Activated T-cell treated with anti-CD3 and anti-CD28 coated beads for 48 hours (primary cell): ENCODE data around the gene MBNL2.

Experiments used
- DNase-seq: peaks from one replicate; pipeline ENCODE4 v3.0.0-alpha.2; 2020; ENCODE audit warnings: low read depth

MBNL2 gene

DNA sequence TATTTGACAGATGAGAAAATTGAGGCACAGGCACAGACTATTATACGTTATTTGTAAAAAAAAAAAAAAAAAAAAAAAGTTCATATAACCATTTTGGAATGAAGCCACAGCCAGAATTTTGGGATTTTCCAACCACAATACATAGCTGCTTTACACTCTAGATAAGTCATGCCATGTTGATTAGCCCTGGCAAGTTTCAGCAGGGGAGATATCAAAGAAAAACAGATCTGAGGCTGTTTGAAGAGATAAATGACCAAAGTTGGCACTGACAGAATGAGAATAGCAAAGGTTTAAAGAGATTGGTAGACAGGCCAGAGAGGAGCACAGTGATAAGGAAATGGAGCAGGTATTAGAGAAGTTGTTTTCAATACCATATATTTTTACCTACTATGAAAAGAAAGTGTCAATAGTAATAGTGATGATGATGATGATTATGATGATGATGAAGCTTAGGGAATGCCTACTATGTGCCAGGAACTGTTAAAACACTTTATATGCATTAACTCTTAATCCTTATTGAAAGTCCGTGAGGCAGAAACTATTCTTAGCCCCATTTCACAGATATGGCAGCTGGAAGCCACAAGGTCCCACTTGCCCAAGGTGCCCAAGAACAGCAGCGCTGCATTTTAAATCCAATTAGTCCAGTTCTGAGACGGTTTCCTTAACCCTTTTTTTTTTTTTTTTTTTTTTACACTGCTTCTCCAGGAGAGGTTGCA lies 105.5 kb downstream of the MBNL2 start:
- DNase-seq: no peak

- no peak for DNase-seq
These were observed 106.2 kb downstream of the MBNL2 start for GRCh38 chr13:97328222-97328790.

GRCh38 chr13:97329331-97329730 lies 107.2 kb downstream of the MBNL2 start:
- no peak for DNase-seq

DNA sequence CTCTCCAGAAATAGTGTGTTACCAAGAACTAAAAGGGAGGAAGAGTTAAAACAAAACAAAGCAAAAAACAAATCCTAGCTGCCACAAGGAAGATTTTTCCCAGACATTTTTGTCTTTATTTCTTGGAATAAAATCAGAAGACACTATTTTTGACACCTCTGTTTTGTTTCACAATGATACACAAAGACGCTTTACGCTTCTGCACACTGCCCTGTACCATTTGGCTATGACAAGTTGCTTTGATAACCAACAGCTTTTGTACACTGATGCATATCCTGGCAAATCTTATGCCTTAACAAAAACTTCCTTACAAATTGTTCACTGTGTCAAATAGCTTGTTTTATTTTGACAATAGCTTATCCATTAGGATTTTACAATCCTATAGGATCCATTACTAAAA lies 108.3 kb downstream of the MBNL2 start:
- DNase-seq: no peak

DNA sequence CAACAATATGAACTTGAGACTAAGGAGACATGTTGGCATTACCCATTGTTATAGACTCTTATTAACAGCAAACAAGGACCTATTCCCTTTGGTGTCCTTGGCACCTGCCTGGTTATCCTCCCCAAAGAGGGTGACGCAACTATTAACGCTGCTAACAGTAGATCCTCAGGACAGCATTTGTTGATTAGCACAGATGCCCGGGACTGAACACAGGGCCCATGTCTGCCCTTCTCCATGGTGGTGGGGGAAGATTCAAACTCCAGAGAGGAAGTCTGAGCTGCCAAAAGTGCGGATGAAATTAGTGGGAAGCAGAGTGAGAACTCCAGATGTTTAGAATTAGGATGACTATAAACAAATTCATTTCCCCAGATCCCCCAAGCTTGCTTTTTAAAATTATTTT lies 110.6 kb downstream of the MBNL2 start:
- DNase-seq: no peak

DNA sequence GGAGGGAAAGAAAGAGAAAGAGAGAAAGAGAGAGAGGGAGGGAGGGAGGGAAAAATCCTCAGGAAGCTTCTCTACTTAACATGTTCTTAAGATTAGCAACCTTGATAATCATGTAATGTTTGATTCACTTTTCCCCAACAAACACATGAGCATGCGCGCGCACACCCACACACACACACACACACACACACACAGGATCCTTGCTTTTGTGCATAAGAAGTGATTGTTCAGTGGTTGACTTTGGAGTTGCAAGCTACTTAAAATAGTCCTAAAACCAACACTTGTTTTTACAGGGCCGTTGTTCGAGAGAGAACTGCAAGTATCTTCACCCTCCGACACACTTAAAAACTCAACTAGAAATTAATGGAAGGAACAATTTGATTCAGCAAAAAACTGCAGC lies 111.8 kb downstream of the MBNL2 start:
- DNase-seq: no peak

GRCh38 chr13:97334690-97335089 lies 112.6 kb downstream of the MBNL2 start:
- no peak for DNase-seq

- no peak for DNase-seq
These were observed 113.5 kb downstream of the MBNL2 start for GRCh38 chr13:97335488-97336134.

GRCh38 chr13:97337985-97338499 lies 115.9 kb downstream of the MBNL2 start:
- DNase-seq: no peak

DNA sequence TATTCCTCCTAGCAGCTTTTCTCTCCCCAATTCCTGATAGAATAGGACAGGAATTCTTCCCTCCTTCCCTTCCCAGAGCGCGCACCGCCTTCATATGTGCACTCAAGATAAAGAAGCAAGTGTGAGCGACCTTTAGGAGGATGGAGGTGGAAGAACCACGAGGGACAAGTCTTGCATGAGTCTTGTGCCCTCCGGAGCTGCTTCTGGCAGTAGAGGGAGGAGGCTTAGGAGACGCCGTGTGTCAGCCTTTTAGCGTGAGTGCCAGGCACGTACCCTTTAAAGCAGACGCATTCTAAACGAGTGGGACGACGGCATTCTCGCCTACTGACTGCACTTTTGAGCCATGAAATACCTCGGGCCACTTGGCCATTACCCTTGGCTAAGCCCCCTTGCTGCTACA lies 116.4 kb downstream of the MBNL2 start:
- no peak for DNase-seq

GRCh38 chr13:97339019-97339987 lies 117.2 kb downstream of the MBNL2 start:
- no peak for DNase-seq

- no peak for DNase-seq
These were observed 118.0 kb downstream of the MBNL2 start for GRCh38 chr13:97339988-97340749.

DNA sequence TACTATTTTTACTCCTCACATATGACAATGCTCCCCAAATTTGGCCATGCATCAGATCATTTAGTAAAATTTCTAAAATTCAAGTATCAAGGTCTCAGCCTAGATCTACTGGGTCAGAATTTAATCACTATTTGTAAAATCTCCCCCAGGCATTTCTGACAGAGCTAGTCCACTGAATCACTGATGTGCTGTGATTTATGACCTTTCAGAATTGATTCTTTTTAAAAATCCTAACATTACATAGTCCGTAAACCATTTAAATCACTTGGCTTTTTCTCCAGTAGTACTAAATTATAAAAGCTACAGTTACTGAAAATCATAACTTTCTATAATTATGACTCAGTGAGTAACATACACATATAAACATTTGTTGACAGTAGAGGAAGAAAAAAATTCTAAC lies 119.0 kb downstream of the MBNL2 start:
- DNase-seq: no peak

DNA sequence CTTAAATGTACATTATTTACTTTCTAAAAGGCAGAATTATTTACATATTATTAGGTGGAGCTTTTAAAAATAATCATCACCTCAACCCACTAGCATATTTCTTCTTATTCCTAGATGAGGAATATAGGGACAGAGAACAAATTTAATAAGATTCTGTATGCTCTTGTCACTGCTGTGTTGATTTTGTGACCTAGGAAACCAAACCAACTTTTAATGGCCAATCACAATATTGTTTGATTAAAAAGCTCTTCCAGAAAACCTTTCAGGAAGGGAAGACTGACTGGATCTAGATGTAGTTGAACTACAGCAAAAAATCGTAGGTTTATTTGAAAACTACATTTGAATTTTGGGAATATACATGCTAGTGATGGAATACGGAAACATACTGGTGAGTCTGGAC lies 120.0 kb downstream of the MBNL2 start:
- no peak for DNase-seq

- no peak for DNase-seq
These were observed 120.8 kb downstream of the MBNL2 start for GRCh38 chr13:97342936-97343335.

GRCh38 chr13:97344265-97345175 lies 122.4 kb downstream of the MBNL2 start:
- peak; percentile 22 for DNase-seq

- DNase-seq: no peak
These were observed 124.0 kb downstream of the MBNL2 start for GRCh38 chr13:97346097-97346496.

GRCh38 chr13:97346561-97347254 lies 124.6 kb downstream of the MBNL2 start:
- no peak for DNase-seq

- no peak for DNase-seq
These were observed 125.3 kb downstream of the MBNL2 start for GRCh38 chr13:97347255-97347932.
